ENCODE measurements around the gene LINC00237. TPM values are rescaled to one million over a fixed set of nuclear protein-coding genes. Genes with fewer than 3 reads are reported as not detected.

LINC00237 gene
- total and polyA plus RNA-seq, 2 donors from 2014 or later, result not detected

GRCh38 chr20:21050710-21051109 lies 55.4 kb downstream of the LINC00237 start:
- TF ChIP-seq CTCF (IDR thresholded peaks at IDR 0.05; ENCODE audit: borderline replicate concordance, extremely low read depth, insufficient read depth), result no peak
- no peak for DNase-seq
- no peaks in the 10 kb centered on the region for H3K36me3 ChIP-seq (ENCODE audit: control insufficient read depth in 2 of 3, insufficient read depth in 3 of 3, low read length in 3 of 3)
- no peaks in the 10 kb centered on the region for H3K27me3 ChIP-seq (ENCODE audit: control insufficient read depth, insufficient read depth, low read length)
- no peak overlapping the region for H3K9ac ChIP-seq (ENCODE audit: low read length in 3 of 3)
- no peak overlapping the region for H3K4me3 ChIP-seq (ENCODE audit: low read length in 3 of 3)
- no peaks in the 10 kb centered on the region for H3K9me3 ChIP-seq (ENCODE audit: control insufficient read depth in 2 of 3, insufficient read depth in 1 of 3, low read length in 3 of 3)
- intact Hi-C loops (cut with DNase I), result no loop called here
- no peak overlapping the region for H3K27ac ChIP-seq (ENCODE audit: low read depth in 2 of 2, low read length in 2 of 2)
- no peak for FAIRE-seq
- H3K4me1 ChIP-seq (ENCODE audit: control insufficient read depth in 2 of 3, insufficient read depth in 2 of 3, low read depth in 1 of 3, low read length in 3 of 3), result no peaks in the 10 kb centered on the region

GRCh38 chr20:21049305-21049828 lies 56.8 kb downstream of the LINC00237 start:
- no peak overlapping the region for H3K27ac ChIP-seq (ENCODE audit: low read depth in 2 of 2, low read length in 2 of 2)
- DNase-seq, result no peak

GRCh38 chr20:21048841-21049273 lies 57.3 kb downstream of the LINC00237 start:
- H3K4me1 ChIP-seq (ENCODE audit: control insufficient read depth in 2 of 3, insufficient read depth in 2 of 3, low read depth in 1 of 3, low read length in 3 of 3), result no peaks in the 10 kb centered on the region
- no peak for DNase-seq
- no peak for FAIRE-seq
- no peaks in the 10 kb centered on the region for H3K9me3 ChIP-seq (ENCODE audit: control insufficient read depth in 2 of 3, insufficient read depth in 1 of 3, low read length in 3 of 3)
- no peak for TF ChIP-seq CTCF (IDR thresholded peaks at IDR 0.05; ENCODE audit: borderline replicate concordance, extremely low read depth, insufficient read depth)
- no peak overlapping the region for H3K9ac ChIP-seq (ENCODE audit: low read length in 3 of 3)
- H3K4me3 ChIP-seq (ENCODE audit: low read length in 3 of 3), result no peak overlapping the region
- intact Hi-C loops (cut with DNase I), result no loop called here
- H3K27me3 ChIP-seq (ENCODE audit: control insufficient read depth, insufficient read depth, low read length), result no peaks in the 10 kb centered on the region
- no peak overlapping the region for H3K27ac ChIP-seq (ENCODE audit: low read depth in 2 of 2, low read length in 2 of 2)
- H3K36me3 ChIP-seq (ENCODE audit: control insufficient read depth in 2 of 3, insufficient read depth in 3 of 3, low read length in 3 of 3), result no peaks in the 10 kb centered on the region

More at GRCh38 chr20:21049305-21049828, 56.8 kb downstream of the LINC00237 start:
- no peak overlapping the region for H3K9ac ChIP-seq (ENCODE audit: low read length in 3 of 3)
- H3K4me1 ChIP-seq (ENCODE audit: control insufficient read depth in 2 of 3, insufficient read depth in 2 of 3, low read depth in 1 of 3, low read length in 3 of 3), result no peaks in the 10 kb centered on the region
- no peaks in the 10 kb centered on the region for H3K9me3 ChIP-seq (ENCODE audit: control insufficient read depth in 2 of 3, insufficient read depth in 1 of 3, low read length in 3 of 3)
- intact Hi-C loops (cut with DNase I), result no loop called here
- no peak for TF ChIP-seq CTCF (IDR thresholded peaks at IDR 0.05; ENCODE audit: borderline replicate concordance, extremely low read depth, insufficient read depth)
- H3K27me3 ChIP-seq (ENCODE audit: control insufficient read depth, insufficient read depth, low read length), result no peaks in the 10 kb centered on the region
- FAIRE-seq, result no peak
- no peaks in the 10 kb centered on the region for H3K36me3 ChIP-seq (ENCODE audit: control insufficient read depth in 2 of 3, insufficient read depth in 3 of 3, low read length in 3 of 3)
- H3K4me3 ChIP-seq (ENCODE audit: low read length in 3 of 3), result no peak overlapping the region

- H3K27ac ChIP-seq (ENCODE audit: low read depth in 2 of 2, low read length in 2 of 2), result no peak overlapping the region
- no peak overlapping the region for H3K4me3 ChIP-seq (ENCODE audit: low read length in 3 of 3)
- no peaks in the 10 kb centered on the region for H3K36me3 ChIP-seq (ENCODE audit: control insufficient read depth in 2 of 3, insufficient read depth in 3 of 3, low read length in 3 of 3)
- no peak for TF ChIP-seq CTCF (IDR thresholded peaks at IDR 0.05; ENCODE audit: borderline replicate concordance, extremely low read depth, insufficient read depth)
- no peak for DNase-seq
- FAIRE-seq, result no peak
- H3K27me3 ChIP-seq (ENCODE audit: control insufficient read depth, insufficient read depth, low read length), result no peaks in the 10 kb centered on the region
- no peak overlapping the region for H3K9ac ChIP-seq (ENCODE audit: low read length in 3 of 3)
- H3K9me3 ChIP-seq (ENCODE audit: control insufficient read depth in 2 of 3, insufficient read depth in 1 of 3, low read length in 3 of 3), result no peaks in the 10 kb centered on the region
- H3K4me1 ChIP-seq (ENCODE audit: control insufficient read depth in 2 of 3, insufficient read depth in 2 of 3, low read depth in 1 of 3, low read length in 3 of 3), result no peaks in the 10 kb centered on the region
- intact Hi-C loops (cut with DNase I), result no loop called here
These were observed 58.2 kb downstream of the LINC00237 start for GRCh38 chr20:21047981-21048380.

Data from kidney (tissue), 14 donors.